Thymus (tissue), 11 donors: ENCODE data around the gene CCNB1IP1. TPM values are rescaled to one million over a fixed set of nuclear protein-coding genes. Genes with fewer than 3 reads are reported as not detected.
"Not testable (repeated sequence)": the region's sequence is repeated elsewhere in the genome, so short reads cannot be mapped to it uniquely, and the experiment has no call there.

Source experiments
- DNase-seq, 9 donors: peaks; one replicate each; pipeline ENCODE4 v3.0.0-alpha.2; 2013; ENCODE audit warnings: low spot score in 9 of 9, low read depth in 6 of 9, missing footprints in 1 of 9
- H3K27ac ChIP-seq, 2 donors: one replicate each; pipeline ENCODE4 v1.5.1; 2013; ENCODE audit warnings: control low read depth in 1 of 2, low read depth in 1 of 2, low read length in 1 of 2, mild to moderate bottlenecking in 1 of 2, moderate library complexity in 1 of 2
- H3K27me3 ChIP-seq, 2 donors: one replicate each; pipeline ENCODE4 v1.5.1; 2013; ENCODE audit warnings: low read length in 1 of 2; ENCODE audit not compliant: control insufficient read depth in 2 of 2, insufficient read depth in 1 of 2
- H3K36me3 ChIP-seq, 2 donors: one replicate each; pipeline ENCODE4 v1.5.1; 2013; ENCODE audit warnings: low read length in 1 of 2, mild to moderate bottlenecking in 1 of 2, moderate library complexity in 1 of 2; ENCODE audit not compliant: control insufficient read depth in 2 of 2, insufficient read depth in 2 of 2
- H3K4me1 ChIP-seq, 2 donors: one replicate each; pipeline ENCODE4 v1.5.1; 2013; ENCODE audit warnings: low read length in 2 of 2; ENCODE audit not compliant: control insufficient read depth in 2 of 2, insufficient read depth in 2 of 2
- H3K4me3 ChIP-seq, 2 donors: one replicate each; pipeline ENCODE4 v1.5.1; 2013; ENCODE audit warnings: low read length in 2 of 2, control low read depth in 1 of 2, mild to moderate bottlenecking in 1 of 2
- H3K9me3 ChIP-seq, 2 donors: one replicate each; pipeline ENCODE4 v1.5.1; 2013; ENCODE audit warnings: low read length in 1 of 2, mild to moderate bottlenecking in 1 of 2; ENCODE audit not compliant: control insufficient read depth in 2 of 2, insufficient read depth in 1 of 2
- WGBS: extraction: QIAGEN DNeasy Blood & Tissue Kit; methylation state at CpG from one replicate; pipeline ENCODE4 v1.1.7; 2013; 5-methylcytosine and 5-hydroxymethylcytosine counted together
- polyA plus RNA-seq: library from polyadenylated mRNA; stranded (reverse); fragments of 200-250 nt; gene quantifications from one replicate; pipeline ENCODE4 v1.2.3, GENCODE V29; 2013
- total RNA-seq: library from RNA; stranded (reverse); fragments of 120-200 nt; gene quantifications from one replicate; pipeline ENCODE4 v1.2.4, GENCODE V29; 2013
- donor health status: healthy.

CCNB1IP1 gene
- total and polyA plus RNA-seq, 2 donors, result 37.9 to 58.6 TPM

DNA sequence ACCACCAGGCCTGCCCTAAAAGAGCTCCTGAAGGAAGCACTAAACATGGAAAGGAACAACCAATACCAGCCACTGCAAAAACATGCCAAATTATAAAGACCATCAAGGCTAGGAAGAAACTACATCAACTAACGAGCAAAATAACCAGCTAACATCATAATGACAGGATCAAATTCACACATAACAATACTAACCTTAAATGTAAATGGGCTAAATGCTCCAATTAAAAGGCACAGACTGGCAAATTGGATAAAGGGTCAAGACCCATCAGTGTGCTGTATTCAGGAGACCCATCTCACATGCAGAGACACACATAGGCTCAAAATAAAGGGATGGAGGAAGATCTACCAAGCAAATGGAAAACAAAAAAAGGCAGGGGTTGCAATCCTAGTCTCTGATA, 51.1 kb downstream of the CCNB1IP1 start:
- H3K4me3 ChIP-seq, H3K27me3 ChIP-seq, H3K36me3 ChIP-seq, DNase-seq, H3K4me1 ChIP-seq, H3K27ac ChIP-seq, H3K9me3 ChIP-seq: not testable (repeated sequence)
- WGBS, result 96% methylated on average over 1 of the region's 1 CpG

DNA sequence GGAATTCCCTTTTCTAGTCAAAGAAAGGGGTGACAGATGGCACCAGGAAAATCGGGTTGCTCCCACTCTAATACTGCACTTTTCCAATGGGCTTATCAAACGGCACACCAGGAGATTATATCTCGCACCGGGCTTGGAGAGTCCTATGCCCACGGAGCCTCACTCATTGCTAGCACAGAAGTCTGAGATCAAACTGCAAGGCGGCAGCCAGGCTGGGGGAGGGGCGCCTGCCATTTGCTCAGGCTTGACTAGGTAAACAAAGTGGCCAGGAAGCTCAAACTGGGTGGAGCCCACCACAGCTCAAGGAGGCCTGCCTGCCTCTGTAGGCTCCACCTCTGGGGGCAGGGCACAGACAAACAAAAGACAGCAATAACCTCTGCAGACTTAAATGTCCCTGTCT, 52.8 kb downstream of the CCNB1IP1 start:
- H3K27ac ChIP-seq, H3K4me1 ChIP-seq, H3K9me3 ChIP-seq, H3K36me3 ChIP-seq, DNase-seq, H3K27me3 ChIP-seq, H3K4me3 ChIP-seq: not testable (repeated sequence)
- 97% methylated on average over 7 of the region's 7 CpGs for WGBS

DNA sequence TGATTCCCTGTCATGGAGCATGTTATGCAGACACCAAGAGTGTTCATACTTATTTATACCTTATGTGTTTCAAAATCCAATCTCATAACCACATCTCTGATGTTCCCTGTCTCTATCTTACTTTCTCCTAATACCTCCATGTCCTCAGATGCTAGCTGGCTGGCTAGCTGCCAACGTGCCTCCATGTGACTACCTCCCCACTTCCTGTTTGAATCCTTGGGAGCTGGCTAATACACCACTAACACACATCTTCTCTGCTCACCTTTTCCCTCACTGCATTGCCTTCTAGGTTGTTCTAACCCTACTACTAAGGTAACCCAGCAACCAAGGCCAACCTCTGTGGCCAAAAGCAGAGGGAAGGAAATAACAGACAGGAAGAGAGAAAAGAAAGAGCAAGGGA, 54.7 kb downstream of the CCNB1IP1 start:
- no peak for DNase-seq
- WGBS, result 21% methylated on average over 1 of the region's 1 CpG
- Histone ChIP-seq H3K27ac (no peak overlapping the region), H3K4me1 (no peaks in the 10 kb centered on the region), H3K36me3 (peaks cover 0 to 3% of the 10 kb centered on the region in 2 donors), H3K9me3 (no peaks in the 10 kb centered on the region), H3K27me3 (no peaks in the 10 kb centered on the region), H3K4me3 (no peak overlapping the region)

DNA sequence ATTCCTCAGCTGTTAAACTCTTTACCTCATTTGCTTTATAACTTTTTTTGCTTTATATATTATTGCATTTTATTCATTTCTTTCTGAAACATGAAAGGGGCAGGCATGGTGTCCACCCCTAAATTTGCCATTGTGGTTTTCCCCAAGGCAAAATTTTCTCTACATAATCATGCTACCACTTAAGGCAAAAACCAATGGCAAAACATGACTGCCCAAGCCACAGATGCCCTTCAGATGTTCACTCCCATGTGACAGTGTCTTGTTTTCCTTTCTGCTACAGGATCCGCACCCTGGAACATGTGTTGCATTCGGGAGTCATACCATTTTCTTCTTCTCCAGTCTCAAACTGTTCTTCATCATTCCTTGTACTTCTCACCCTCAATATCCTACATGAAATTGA, 55.7 kb downstream of the CCNB1IP1 start:
- Histone ChIP-seq H3K4me1 (no peaks in the 10 kb centered on the region), H3K36me3 (peaks cover 0 to 3% of the 10 kb centered on the region in 2 donors), H3K9me3 (peaks cover 0 to 1% of the 10 kb centered on the region in 2 donors), H3K27me3 (no peaks in the 10 kb centered on the region), H3K4me3 (no peak overlapping the region), H3K27ac (no peak overlapping the region)
- WGBS, result 97% methylated on average over 2 of the region's 2 CpGs
- no peak for DNase-seq

DNA sequence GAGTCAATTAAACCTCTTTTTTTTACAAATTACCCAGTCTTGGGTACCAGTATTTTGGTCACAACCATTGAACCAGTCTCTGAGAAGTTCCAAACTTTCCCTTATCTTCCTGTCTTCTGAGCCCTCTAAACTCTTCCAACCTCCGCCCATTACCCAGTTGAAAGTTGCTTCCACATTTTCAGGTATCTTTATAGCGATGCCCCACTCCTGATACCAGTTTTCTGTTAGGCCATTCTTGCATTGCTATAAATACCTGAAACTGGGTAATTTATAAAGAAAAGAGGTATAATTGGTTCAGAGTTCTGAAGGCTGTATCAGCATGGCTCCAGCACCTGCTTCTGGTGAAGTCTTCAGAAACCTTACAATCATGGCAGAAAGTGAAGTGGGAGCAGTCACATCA, 59.0 kb downstream of the CCNB1IP1 start:
- DNase-seq, result no peak
- Histone ChIP-seq H3K4me3 (no peak overlapping the region), H3K36me3 (no peaks in the 10 kb centered on the region), H3K27ac (no peak overlapping the region), H3K27me3 (no peaks in the 10 kb centered on the region), H3K9me3 (peaks cover 0 to 2% of the 10 kb centered on the region in 2 donors), H3K4me1 (no peaks in the 10 kb centered on the region)
- WGBS, result 98% methylated on average over 2 of the region's 2 CpGs

DNA sequence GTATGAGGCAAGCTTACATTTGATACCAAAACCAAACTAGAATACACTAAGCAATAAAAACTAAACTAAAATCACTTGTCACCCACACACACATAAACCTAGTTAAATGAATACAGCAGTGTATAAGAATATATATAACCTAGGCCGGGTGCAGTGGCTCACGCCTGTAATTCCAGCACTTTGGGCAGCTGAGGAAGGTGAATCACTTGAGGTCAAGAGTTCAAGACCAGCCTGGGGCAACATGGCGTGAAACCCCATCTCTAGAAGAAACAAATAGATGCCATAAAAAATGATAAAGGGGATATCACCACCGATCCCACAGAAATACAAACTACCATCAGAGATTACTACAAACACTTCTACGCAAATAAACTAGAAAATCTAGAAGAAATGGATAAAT, 68.7 kb downstream of the CCNB1IP1 start:
- 96% methylated on average over 5 of the region's 5 CpGs for WGBS
- H3K27ac ChIP-seq, H3K9me3 ChIP-seq, H3K4me1 ChIP-seq, H3K4me3 ChIP-seq, H3K36me3 ChIP-seq, H3K27me3 ChIP-seq, DNase-seq: not testable (repeated sequence)

DNA sequence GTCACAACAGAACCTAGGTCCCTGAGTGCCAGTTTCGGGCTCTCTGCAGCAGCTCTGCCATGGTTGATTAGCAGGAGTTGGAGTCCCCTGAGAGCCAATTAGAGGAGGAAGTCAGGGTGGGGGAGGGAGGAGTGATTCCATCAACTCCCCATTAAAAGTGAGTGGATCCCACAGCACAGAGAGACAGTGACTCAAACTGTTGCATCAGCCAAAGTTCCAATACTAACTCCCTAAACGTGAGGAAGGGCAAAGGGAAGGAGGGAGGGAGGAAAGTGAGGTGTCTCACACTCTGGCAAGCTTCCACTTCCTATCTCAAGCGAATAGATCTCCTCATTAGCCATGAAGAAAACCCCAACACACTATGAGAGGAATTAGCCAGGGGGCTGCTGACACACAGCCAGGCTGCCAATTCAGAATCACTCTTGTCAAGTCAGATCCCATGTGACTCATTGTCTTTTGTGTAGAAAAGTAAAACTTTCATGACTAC, 70.4 kb downstream of the CCNB1IP1 start:
- 73% methylated on average over 3 of the region's 3 CpGs for WGBS

More for the DNA sequence above, 70.4 kb downstream of the CCNB1IP1 start:
- H3K36me3 ChIP-seq, result no peaks in the 10 kb centered on the region
- no peaks in the 10 kb centered on the region for H3K27me3 ChIP-seq
- no peaks in the 10 kb centered on the region for H3K9me3 ChIP-seq
- no peak overlapping the region for H3K4me3 ChIP-seq
- no peak for DNase-seq
- H3K27ac ChIP-seq, result no peak overlapping the region
- no peaks in the 10 kb centered on the region for H3K4me1 ChIP-seq

Other genes with a start within 250 kb of the CCNB1IP1 start
- not detected for gene OR4K17, start 222.5 kb downstream of the CCNB1IP1 start, total RNA-seq
- under 0.01 TPM for gene OR4K17, start 222.5 kb downstream of the CCNB1IP1 start, polyA plus RNA-seq
- not detected for gene OR4N5, start 194.5 kb downstream of the CCNB1IP1 start, total RNA-seq
- under 0.01 TPM for gene OR4N5, start 194.5 kb downstream of the CCNB1IP1 start, polyA plus RNA-seq
- not detected for gene OR11G2, start 142.4 kb downstream of the CCNB1IP1 start, total RNA-seq
- not detected for gene OR11G2, start 142.4 kb downstream of the CCNB1IP1 start, polyA plus RNA-seq
- not detected for gene OR11H6, start 109.6 kb downstream of the CCNB1IP1 start, total RNA-seq
- gene OR11H6, start 109.6 kb downstream of the CCNB1IP1 start, polyA plus RNA-seq, result not detected
- gene OR11H7, start 104.3 kb downstream of the CCNB1IP1 start, total RNA-seq, result not detected
- not detected for gene OR11H7, start 104.3 kb downstream of the CCNB1IP1 start, polyA plus RNA-seq
- gene OR11H4, start 94.0 kb downstream of the CCNB1IP1 start, total RNA-seq, result not detected
- gene OR11H4, start 94.0 kb downstream of the CCNB1IP1 start, polyA plus RNA-seq, result not detected
- 15.7 TPM for gene TTC5, start 27.3 kb downstream of the CCNB1IP1 start, total RNA-seq
- 7.2 TPM for gene TTC5, start 27.3 kb downstream of the CCNB1IP1 start, polyA plus RNA-seq
- 17.0 TPM for gene PARP2, start 10.4 kb upstream of the CCNB1IP1 start, total RNA-seq
- 12.7 TPM for gene PARP2, start 10.4 kb upstream of the CCNB1IP1 start, polyA plus RNA-seq
- 15.4 TPM for gene TEP1, start 80.2 kb upstream of the CCNB1IP1 start, total RNA-seq
- gene TEP1, start 80.2 kb upstream of the CCNB1IP1 start, polyA plus RNA-seq, result 34.5 TPM
- 0.80 TPM for gene KLHL33, start 102.9 kb upstream of the CCNB1IP1 start, total RNA-seq
- gene KLHL33, start 102.9 kb upstream of the CCNB1IP1 start, polyA plus RNA-seq, result 0.64 TPM
- gene OSGEP, start 121.5 kb upstream of the CCNB1IP1 start, total RNA-seq, result 34.8 TPM
- gene OSGEP, start 121.5 kb upstream of the CCNB1IP1 start, polyA plus RNA-seq, result 96.8 TPM
- gene APEX1, start 121.9 kb upstream of the CCNB1IP1 start, total RNA-seq, result 159 TPM
- gene APEX1, start 121.9 kb upstream of the CCNB1IP1 start, polyA plus RNA-seq, result 128 TPM
- 18.6 TPM for gene PIP4P1, start 128.2 kb upstream of the CCNB1IP1 start, total RNA-seq
- 53.2 TPM for gene PIP4P1, start 128.2 kb upstream of the CCNB1IP1 start, polyA plus RNA-seq
- 50.7 TPM for gene PNP, start 136.1 kb upstream of the CCNB1IP1 start, total RNA-seq
- 29.8 TPM for gene PNP, start 136.1 kb upstream of the CCNB1IP1 start, polyA plus RNA-seq
- 0.09 TPM for gene RNASE10, start 172.3 kb upstream of the CCNB1IP1 start, total RNA-seq
- 0.09 TPM for gene RNASE10, start 172.3 kb upstream of the CCNB1IP1 start, polyA plus RNA-seq
- not detected for gene RNASE9, start 227.8 kb upstream of the CCNB1IP1 start, total RNA-seq
- gene RNASE9, start 227.8 kb upstream of the CCNB1IP1 start, polyA plus RNA-seq, result 0.02 TPM